ENCODE results near the gene MYOF. TPM values are rescaled to one million over a fixed set of nuclear protein-coding genes. Genes with fewer than 3 reads are reported as not detected.

Gene MYOF
- total and polyA plus RNA-seq, 10 of the 15 experiments (the other 5 are each of a cell fraction or from before 2014, with no cell fraction given), result 0.02 to 0.59 (median 0.17) TPM

GRCh38 chr10:93425861-93426260, 56.3 kb downstream of the MYOF start:
- H3K79me2 ChIP-seq (ENCODE audit: control insufficient read depth, insufficient read depth, low read length), result no peaks in the 10 kb centered on the region
- no peak for TF ChIP-seq GATAD2B (conservative IDR thresholded peaks at IDR 0.05; ENCODE audit: low read depth)
- TF ChIP-seq SREBF1 (IDR thresholded peaks at IDR 0.05; ENCODE audit: low read length), result no peak
- no peak for TF ChIP-seq SP1 (IDR thresholded peaks at IDR 0.05; ENCODE audit: low read depth, low read length)
- 86% methylated on average over 6 of the region's 6 CpGs for WGBS (ENCODE audit: insufficient coverage, insufficient replicate concordance, low lambda C conversion rate, missing lambda C conversion rate)
- no peaks in the 10 kb centered on the region for H3K27me3 ChIP-seq (replicated peaks in 1 of 2; ENCODE audit: control insufficient read depth in 2 of 2, insufficient read depth in 2 of 2, low read length in 1 of 2)
- intact Hi-C loops (cut with micrococcal nuclease; ENCODE audit: unreplicated experiment), result no loop called here
- no peak overlapping the region for H3K4me2 ChIP-seq (ENCODE audit: control insufficient read depth, insufficient read depth)
- no peak overlapping the region for H3K4me3 ChIP-seq
- H2AFZ ChIP-seq (ENCODE audit: control insufficient read depth, low read depth, low read length), result no peak overlapping the region
- ChIA-PET CTCF (no interaction called here), SMC1A (ENCODE audit: uncharacterized antibody, unreplicated experiment) (no interaction called here), POLR2A (no interaction called here), RAD21 (ENCODE audit: unreplicated experiment) (no interaction called here)
- H3K27ac ChIP-seq (ENCODE audit: control insufficient read depth, insufficient read depth), result no peak overlapping the region
- no peak overlapping the region for H3K9ac ChIP-seq (ENCODE audit: control insufficient read depth, insufficient read depth, low read length)
- BruUV-seq (replicated peaks), result no TSS peak
- ATAC-seq (no peak), FAIRE-seq (no peak), DNase-seq (ENCODE audit: low read depth, low spot score) (no peak)
- peaks cover 3% of the 10 kb centered on the region; the same call in 1 of the 3 replicates for H3K9me3 ChIP-seq (replicated peaks; ENCODE audit: control insufficient read depth, insufficient read depth, low read length)
- H4K20me1 ChIP-seq (ENCODE audit: control insufficient read depth, insufficient read depth), result no peaks in the 10 kb centered on the region
- H3K4me1 ChIP-seq (ENCODE audit: control insufficient read depth, insufficient read depth, low read length), result no peaks in the 10 kb centered on the region
- no peaks in the 10 kb centered on the region for H3K36me3 ChIP-seq (ENCODE audit: control insufficient read depth in 2 of 2, insufficient read depth in 2 of 2, low read length in 1 of 2)
- in situ Hi-C loops (cut with MboI), result no loop called here

- no peaks in the 10 kb centered on the region for H3K9me3 ChIP-seq (replicated peaks; ENCODE audit: control insufficient read depth, insufficient read depth, low read length)
- in situ Hi-C loops (cut with MboI), result no loop called here
- ChIA-PET CTCF (no interaction called here), RAD21 (ENCODE audit: unreplicated experiment) (no interaction called here), POLR2A (no interaction called here), SMC1A (ENCODE audit: uncharacterized antibody, unreplicated experiment) (no interaction called here)
- H3K9ac ChIP-seq (ENCODE audit: control insufficient read depth, insufficient read depth, low read length), result no peak overlapping the region
- no peak overlapping the region for H2AFZ ChIP-seq (ENCODE audit: control insufficient read depth, low read depth, low read length)
- no peak overlapping the region for H3K4me2 ChIP-seq (ENCODE audit: control insufficient read depth, insufficient read depth)
- no peaks in the 10 kb centered on the region for H4K20me1 ChIP-seq (ENCODE audit: control insufficient read depth, insufficient read depth)
- no peak for ATAC-seq
- DNase-seq (ENCODE audit: low read depth, low spot score), result no peak
- no peaks in the 10 kb centered on the region for H3K4me1 ChIP-seq (ENCODE audit: control insufficient read depth, insufficient read depth, low read length)
- no peak overlapping the region for H3K27ac ChIP-seq (ENCODE audit: control insufficient read depth, insufficient read depth)
- no peaks in the 10 kb centered on the region for H3K36me3 ChIP-seq (ENCODE audit: control insufficient read depth in 2 of 2, insufficient read depth in 2 of 2, low read length in 1 of 2)
- no peaks in the 10 kb centered on the region for H3K79me2 ChIP-seq (ENCODE audit: control insufficient read depth, insufficient read depth, low read length)
- FAIRE-seq, result no peak
- WGBS (ENCODE audit: insufficient coverage, insufficient replicate concordance, low lambda C conversion rate, missing lambda C conversion rate), result 55% methylated on average over 4 of the region's 4 CpGs
- intact Hi-C loops (cut with micrococcal nuclease; ENCODE audit: unreplicated experiment), result no loop called here
- no TSS peak for BruUV-seq (replicated peaks)
- no peaks in the 10 kb centered on the region for H3K27me3 ChIP-seq (replicated peaks in 1 of 2; ENCODE audit: control insufficient read depth in 2 of 2, insufficient read depth in 2 of 2, low read length in 1 of 2)
- no peak overlapping the region for H3K4me3 ChIP-seq
- no peak for TF ChIP-seq ESRRA (IDR thresholded peaks at IDR 0.05; ENCODE audit: low read length)
- no peak for TF ChIP-seq WRNIP1 (IDR thresholded peaks at IDR 0.05; ENCODE audit: borderline replicate concordance, low read depth, low read length)
- TF ChIP-seq CHD1 (IDR thresholded peaks at IDR 0.05; ENCODE audit: low read depth, low read length), result no peak
- no peak for TF ChIP-seq ZBTB33 (IDR thresholded peaks at IDR 0.05)
- TF ChIP-seq ZSCAN29 (IDR thresholded peaks at IDR 0.05), result no peak
- no peak for TF ChIP-seq POLR2A (IDR thresholded peaks at IDR 0.05; ENCODE audit: low read depth, low read length)
- no peak for TF ChIP-seq TCF7 (IDR thresholded peaks at IDR 0.05; ENCODE audit: borderline replicate concordance)
- TF ChIP-seq SREBF1 (IDR thresholded peaks at IDR 0.05; ENCODE audit: low read length), result no peak
- no peak for TF ChIP-seq SUZ12 (IDR thresholded peaks at IDR 0.05; ENCODE audit: unreplicated experiment)
- TF ChIP-seq FOXK2 (IDR thresholded peaks at IDR 0.05), result no peak
- no peak for TF ChIP-seq BACH1 (IDR thresholded peaks at IDR 0.05; ENCODE audit: borderline replicate concordance)
- TF ChIP-seq NFIC (IDR thresholded peaks at IDR 0.05; ENCODE audit: low read depth, low read length), result no peak
- no peak for TF ChIP-seq GABPA (IDR thresholded peaks at IDR 0.05; ENCODE audit: low read depth)
- TF ChIP-seq EP300 (IDR thresholded peaks at IDR 0.05; ENCODE audit: borderline replicate concordance in 1 of 2, control insufficient read depth in 1 of 2, low read depth in 2 of 2, low read length in 2 of 2), result no peak
These were observed 60.0 kb downstream of the MYOF start for GRCh38 chr10:93422118-93422517.

Data from GM12878 (cell line).